DOHH2 (cell line): ENCODE data around the gene POLA1.

ENCODE experiments used
- H3F3A ChIP-seq: fragments of 200-600 bp; sonication (generic), shearing (Covaris generic); 2 replicates; pipeline ENCODE4 v1.6.0; 2016; ENCODE audit warnings: antibody characterized with exemption, mild to moderate bottlenecking; ENCODE audit not compliant: control insufficient read depth, insufficient read depth
- H3K27ac ChIP-seq: fragments of 200-600 bp; sonication (generic); 2 replicates; pipeline ENCODE4 v1.5.1; 2014; ENCODE audit warnings: low read depth, mild to moderate bottlenecking, low read length, moderate library complexity
- H3K27me3 ChIP-seq: fragments of 200-600 bp; sonication (generic); 2 replicates; pipeline ENCODE4 v1.6.1; 2014; ENCODE audit warnings: mild to moderate bottlenecking, low read length, mixed read lengths; ENCODE audit not compliant: control insufficient read depth
- H3K36me3 ChIP-seq: fragments of 200-600 bp; sonication (generic); 2 replicates; pipeline ENCODE4 v1.6.1; 2014; ENCODE audit warnings: mild to moderate bottlenecking, low read length, moderate library complexity, mixed read lengths; ENCODE audit not compliant: control insufficient read depth
- H3K4me1 ChIP-seq: fragments of 200-600 bp; sonication (generic); 2 replicates; pipeline ENCODE4 v1.6.1; 2014; ENCODE audit warnings: mild to moderate bottlenecking, low read length, mixed read lengths; ENCODE audit not compliant: control insufficient read depth
- H3K4me2 ChIP-seq: fragments of 200-600 bp; sonication (generic); 2 replicates; pipeline ENCODE4 v1.6.0; 2014; ENCODE audit warnings: mild to moderate bottlenecking, low read length, moderate library complexity
- H3K4me3 ChIP-seq: fragments of 200-600 bp; sonication (generic); 2 replicates; pipeline ENCODE4 v1.5.1; 2014; ENCODE audit warnings: mild to moderate bottlenecking, low read length, mixed read lengths
- H3K79me2 ChIP-seq: fragments of 200-600 bp; sonication (generic); 2 replicates; pipeline ENCODE4 v1.6.1; 2014; ENCODE audit warnings: mild to moderate bottlenecking, low read length, mixed read lengths; ENCODE audit not compliant: control insufficient read depth
- H3K9me2 ChIP-seq: fragments of 200-600 bp; sonication (generic); replicated peaks from 2 replicates; pipeline ENCODE4 v1.6.1; 2014; ENCODE audit warnings: mild to moderate bottlenecking, low read length, mixed read lengths; ENCODE audit not compliant: control insufficient read depth
- H3K9me3 ChIP-seq: fragments of 200-600 bp; sonication (generic); 2 replicates; pipeline ENCODE4 v1.6.1; 2014; ENCODE audit warnings: antibody characterized with exemption, low read length, mixed read lengths; ENCODE audit not compliant: control insufficient read depth, insufficient read depth
- H4K20me1 ChIP-seq: fragments of 200-600 bp; sonication (generic); 2 replicates; pipeline ENCODE4 v1.6.0; 2014; ENCODE audit warnings: low read depth, mild to moderate bottlenecking, antibody characterized with exemption, low read length, moderate library complexity; ENCODE audit not compliant: control insufficient read depth, insufficient read depth
- EZH2phosphoT487 ChIP-seq: fragments of 200-600 bp; sonication (generic); IDR thresholded peaks from 2 replicates; pipeline ENCODE4 v1.6.1; 2017; ENCODE audit warnings: borderline replicate concordance, mild to moderate bottlenecking, antibody characterized with exemption, low read length, moderate library complexity, mixed read lengths
- TF ChIP-seq, protein P1 (sequence below): fragments of 200-600 bp; sonication (generic); IDR thresholded peaks from one replicate; pipeline ENCODE4 v1.5.1; 2014; ENCODE audit warnings: antibody characterized with exemption, mild to moderate bottlenecking, low read depth, low read length; ENCODE audit not compliant: poor library complexity, severe bottlenecking

Gene POLA1

DNA sequence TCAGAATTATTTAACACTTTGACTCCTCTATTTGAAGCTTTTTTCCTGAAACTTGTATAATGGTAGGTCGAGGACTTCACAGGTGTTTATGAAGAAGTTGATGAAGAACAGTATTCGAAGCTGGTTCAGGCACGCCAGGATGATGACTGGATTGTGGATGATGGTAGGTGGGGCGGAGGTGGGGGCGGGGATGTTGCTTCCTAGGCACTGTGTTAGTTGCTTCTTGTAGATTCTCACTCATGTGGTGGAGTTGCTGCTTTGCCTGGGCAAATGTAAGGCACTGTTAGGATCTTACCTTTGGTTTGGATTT, 9.4 kb downstream of the POLA1 start:
- no peak for TF ChIP-seq EZH2phosphoT487
- TF ChIP-seq, protein P1, sequence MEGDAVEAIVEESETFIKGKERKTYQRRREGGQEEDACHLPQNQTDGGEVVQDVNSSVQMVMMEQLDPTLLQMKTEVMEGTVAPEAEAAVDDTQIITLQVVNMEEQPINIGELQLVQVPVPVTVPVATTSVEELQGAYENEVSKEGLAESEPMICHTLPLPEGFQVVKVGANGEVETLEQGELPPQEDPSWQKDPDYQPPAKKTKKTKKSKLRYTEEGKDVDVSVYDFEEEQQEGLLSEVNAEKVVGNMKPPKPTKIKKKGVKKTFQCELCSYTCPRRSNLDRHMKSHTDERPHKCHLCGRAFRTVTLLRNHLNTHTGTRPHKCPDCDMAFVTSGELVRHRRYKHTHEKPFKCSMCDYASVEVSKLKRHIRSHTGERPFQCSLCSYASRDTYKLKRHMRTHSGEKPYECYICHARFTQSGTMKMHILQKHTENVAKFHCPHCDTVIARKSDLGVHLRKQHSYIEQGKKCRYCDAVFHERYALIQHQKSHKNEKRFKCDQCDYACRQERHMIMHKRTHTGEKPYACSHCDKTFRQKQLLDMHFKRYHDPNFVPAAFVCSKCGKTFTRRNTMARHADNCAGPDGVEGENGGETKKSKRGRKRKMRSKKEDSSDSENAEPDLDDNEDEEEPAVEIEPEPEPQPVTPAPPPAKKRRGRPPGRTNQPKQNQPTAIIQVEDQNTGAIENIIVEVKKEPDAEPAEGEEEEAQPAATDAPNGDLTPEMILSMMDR: no peak
- Histone ChIP-seq H3F3A (no peaks in the 10 kb centered on the region), H3K27ac (no peak overlapping the region), H3K79me2 (peaks cover 50% of the 10 kb centered on the region), H3K36me3 (peaks cover 77% of the 10 kb centered on the region), H4K20me1 (no peaks in the 10 kb centered on the region), H3K9me3 (no peaks in the 10 kb centered on the region), H3K9me2 (no peaks in the 10 kb centered on the region), H3K4me3 (no peak overlapping the region), H3K4me2 (no peak overlapping the region), H3K27me3 (no peaks in the 10 kb centered on the region), H3K4me1 (no peaks in the 10 kb centered on the region)

DNA sequence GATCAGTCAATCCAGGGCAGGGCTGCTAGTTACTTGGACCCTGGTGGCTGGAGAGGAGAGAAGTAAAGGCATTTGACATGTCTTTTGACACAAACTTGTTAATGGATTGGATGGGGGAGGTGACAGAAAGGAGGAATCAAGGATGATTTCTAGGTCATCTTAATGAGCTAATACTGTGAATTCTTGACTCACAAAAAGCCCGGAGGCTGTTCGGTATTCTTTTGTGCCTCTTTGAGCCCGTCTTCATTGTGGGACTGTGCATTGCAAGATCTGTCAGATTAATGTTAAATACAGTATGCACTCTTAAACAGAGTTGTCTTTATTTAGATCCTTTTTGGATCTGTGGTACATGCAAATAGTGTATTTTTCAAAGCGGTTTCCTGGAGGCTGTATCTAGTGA, 25.1 kb downstream of the POLA1 start:
- no peaks in the 10 kb centered on the region for H3F3A ChIP-seq

DNA sequence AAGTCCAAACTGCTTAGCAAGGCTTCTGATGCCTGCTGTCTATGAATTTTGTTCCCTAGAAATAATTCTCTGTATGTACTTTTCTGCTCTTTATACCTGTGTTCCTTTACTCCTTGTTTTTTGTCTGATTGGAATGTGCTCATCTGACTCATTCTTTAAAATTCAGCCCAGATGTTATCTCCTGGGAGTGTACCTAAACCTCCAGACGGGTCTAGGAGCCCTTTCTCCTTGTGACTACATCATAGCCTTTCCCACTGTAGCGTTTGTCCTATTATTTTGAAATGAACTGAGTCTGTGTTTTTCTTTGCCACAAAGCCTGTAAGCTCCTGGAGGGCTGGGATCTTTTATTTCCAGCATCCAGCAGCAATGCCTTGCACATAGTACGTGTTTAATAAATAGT, 26.3 kb downstream of the POLA1 start:
- Histone ChIP-seq H3K27me3 (no peaks in the 10 kb centered on the region), H3K4me2 (no peak overlapping the region), H3K27ac (no peak overlapping the region), H3K9me3 (no peaks in the 10 kb centered on the region), H3K79me2 (peaks cover 31% of the 10 kb centered on the region), H3K36me3 (peaks cover 86% of the 10 kb centered on the region), H3K4me1 (peaks cover 8% of the 10 kb centered on the region), H3F3A (no peaks in the 10 kb centered on the region), H3K4me3 (no peak overlapping the region), H3K9me2 (no peaks in the 10 kb centered on the region), H4K20me1 (no peaks in the 10 kb centered on the region)
- TF ChIP-seq, protein P1: no peak
- no peak for TF ChIP-seq EZH2phosphoT487

More for the DNA sequence above, 25.1 kb downstream of the POLA1 start:
- H3K27me3 ChIP-seq: no peaks in the 10 kb centered on the region
- H3K27ac ChIP-seq: no peak overlapping the region
- H3K79me2 ChIP-seq: peaks cover 36% of the 10 kb centered on the region
- peaks cover 8% of the 10 kb centered on the region for H3K4me1 ChIP-seq
- H3K9me2 ChIP-seq: no peaks in the 10 kb centered on the region
- no peaks in the 10 kb centered on the region for H3K9me3 ChIP-seq
- H3K36me3 ChIP-seq: peaks cover 91% of the 10 kb centered on the region
- H3K4me3 ChIP-seq: no peak overlapping the region
- H3K4me2 ChIP-seq: no peak overlapping the region
- H4K20me1 ChIP-seq: no peaks in the 10 kb centered on the region
- no peak for TF ChIP-seq EZH2phosphoT487
- TF ChIP-seq, protein P1: no peak

DNA sequence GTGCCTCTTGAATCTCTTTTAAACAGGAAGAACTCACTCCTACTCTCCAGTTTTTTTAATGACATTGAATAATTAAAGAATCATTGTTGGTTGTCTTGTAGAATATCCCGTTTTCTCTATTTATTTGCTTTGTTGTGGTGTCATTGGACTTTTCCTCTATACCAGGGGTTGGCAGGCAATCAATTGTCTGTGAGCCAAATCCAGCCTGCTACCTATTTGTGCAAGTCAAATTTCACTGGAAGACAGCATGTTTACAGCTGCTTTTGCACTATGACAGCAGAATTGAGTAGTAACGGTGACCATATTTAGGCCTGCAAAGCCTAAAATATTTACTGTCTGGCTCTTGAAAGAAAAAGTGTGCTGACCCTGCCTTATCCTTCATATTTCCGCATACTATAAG, 34.8 kb downstream of the POLA1 start:
- Histone ChIP-seq H3F3A (no peaks in the 10 kb centered on the region), H3K27me3 (no peaks in the 10 kb centered on the region)
- TF ChIP-seq, protein P1: no peak
- no peak for TF ChIP-seq EZH2phosphoT487

More for the DNA sequence above, 34.8 kb downstream of the POLA1 start:
- Histone ChIP-seq H3K79me2 (no peaks in the 10 kb centered on the region), H3K9me2 (no peaks in the 10 kb centered on the region), H3K9me3 (no peaks in the 10 kb centered on the region), H3K36me3 (peaks cover 61% of the 10 kb centered on the region), H3K27ac (no peak overlapping the region), H4K20me1 (no peaks in the 10 kb centered on the region), H3K4me1 (no peaks in the 10 kb centered on the region), H3K4me2 (no peak overlapping the region), H3K4me3 (no peak overlapping the region)
